Dermis microvascular lymphatic vessel endothelial cell (primary cell): Measurements from ENCODE around the gene ZSWIM3. TPM values are rescaled to one million over a fixed set of nuclear protein-coding genes. Genes with fewer than 3 reads are reported as not detected.

Experiments
- DNase-seq, 2 donors: peaks; one replicate each; pipeline versions ENCODE4 v3.0.0 to v3.0.0-alpha.2; 2010; ENCODE audit warnings: low read depth in 2 of 2
- total RNA-seq: library from RNA; depleted of rRNA; stranded (reverse); fragments of >200 nt; gene quantifications from 2 replicates; pipeline ENCODE4 v1.2.1, GENCODE V29; 2014

ZSWIM3 gene
- total RNA-seq, 1 donor from 2014 or later = 6.2 TPM

DNA sequence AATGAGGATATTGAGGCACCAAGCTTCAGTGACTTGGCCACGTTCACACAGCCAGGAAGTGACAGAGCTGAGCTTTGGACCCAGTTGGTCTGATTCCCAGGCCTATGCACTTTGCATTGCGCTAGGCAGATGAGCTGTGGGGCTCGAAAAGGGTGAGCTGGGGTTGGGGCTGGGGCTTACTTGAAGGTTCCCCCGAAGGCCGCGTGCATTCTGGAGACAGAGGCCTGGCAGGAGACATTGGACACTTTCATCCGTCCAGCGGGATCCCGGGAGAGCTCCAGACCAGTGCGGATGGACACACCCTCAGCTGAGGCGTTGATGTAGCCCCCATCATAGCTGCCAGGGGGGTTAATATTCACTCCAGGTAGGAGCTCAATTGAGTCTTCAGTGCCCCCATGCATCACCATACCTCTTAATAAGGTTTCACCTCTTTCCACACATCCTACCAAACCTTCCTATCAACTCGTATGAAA is 52.0 kb downstream of the ZSWIM3 start:
- DNase-seq = no peak

DNA sequence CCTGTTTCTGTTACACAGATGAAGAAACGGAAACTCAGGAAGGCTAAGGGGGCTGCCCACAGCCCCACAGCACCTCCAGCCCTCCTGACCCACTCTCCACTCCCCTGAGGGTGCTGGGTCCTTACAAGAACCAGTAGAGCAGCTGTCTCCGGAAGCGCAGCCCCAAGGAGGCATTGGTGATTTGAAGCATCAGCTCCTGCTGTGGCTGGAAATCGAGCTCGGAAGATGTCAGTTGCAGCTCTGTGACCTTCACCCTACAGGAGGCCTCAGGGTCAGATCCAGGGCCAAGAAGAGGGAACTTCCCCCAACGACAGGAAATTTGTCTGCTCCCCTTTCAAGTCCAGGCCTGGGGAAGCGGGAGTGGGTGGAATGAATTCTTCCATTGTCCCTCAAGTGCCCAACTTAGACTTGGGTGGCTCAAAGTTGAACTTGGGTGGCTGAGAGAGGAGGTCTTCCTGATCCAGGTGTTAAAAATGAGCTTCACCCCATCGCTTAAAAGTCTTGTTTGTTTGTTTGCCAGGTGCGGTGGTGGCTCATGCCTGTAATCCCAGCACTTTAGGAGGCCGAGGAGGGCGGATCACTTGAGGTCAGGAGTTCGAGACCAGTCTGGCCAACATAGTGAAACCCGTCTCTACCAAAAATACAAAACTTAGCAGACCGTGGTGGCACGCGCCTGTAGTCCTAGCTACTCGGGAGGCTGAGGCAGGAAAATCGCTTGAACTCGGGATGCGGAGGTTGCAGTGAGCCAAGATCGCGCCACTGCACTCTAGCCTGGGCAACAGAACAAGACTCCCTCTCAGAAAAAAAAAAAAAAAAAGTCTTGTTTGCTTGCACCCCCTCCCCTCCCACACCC is 52.6 kb downstream of the ZSWIM3 start:
- no peak for DNase-seq

- DNase-seq = peak in 1 of 2 donors; percentile 97
Measured at GRCh38 chr20:45910670-45911485, 53.5 kb downstream of the ZSWIM3 start.

DNA sequence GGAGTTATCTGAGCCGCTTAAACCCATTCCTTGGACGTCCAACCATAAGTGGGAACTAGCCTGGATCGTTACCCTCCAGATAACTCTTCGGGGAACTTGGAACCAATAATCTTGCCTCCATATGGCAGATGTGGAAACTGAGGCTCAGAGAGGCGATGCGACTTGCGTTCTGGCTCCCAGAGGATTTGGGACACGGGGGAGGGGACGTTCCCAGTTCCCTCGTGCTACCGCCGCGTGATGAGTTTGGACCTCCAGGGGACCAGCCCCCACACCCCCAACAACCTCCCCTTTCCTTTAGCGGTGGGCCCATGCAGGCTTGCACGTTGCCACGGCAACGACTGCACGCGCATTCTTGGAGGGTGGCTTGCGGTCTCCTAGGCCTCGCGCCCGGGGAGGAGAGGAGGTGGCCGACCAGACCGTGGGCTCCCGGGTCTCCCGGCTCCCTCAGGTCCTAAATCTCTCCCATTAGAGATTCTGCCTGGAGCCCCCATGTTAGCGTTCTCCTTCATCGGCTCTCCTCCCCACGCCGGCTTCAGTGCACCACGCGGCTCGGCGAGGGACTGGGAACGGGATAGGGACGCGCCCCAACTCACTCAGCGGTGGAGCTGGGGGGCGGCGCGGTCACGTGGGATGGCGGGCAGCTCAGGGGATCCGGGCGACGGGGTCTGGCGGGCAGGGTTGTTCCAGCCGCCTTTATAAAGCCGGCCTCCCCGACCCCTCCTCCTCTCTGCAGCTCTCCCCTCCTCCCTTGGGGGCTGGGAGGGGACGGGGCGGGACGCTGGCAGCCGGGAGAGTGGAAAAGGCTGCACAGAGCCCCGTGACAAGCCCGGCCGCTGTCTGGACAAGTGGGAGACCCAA is 54.3 kb downstream of the ZSWIM3 start, which contains the start of gene PLTP:
PLTP (minus strand) TSS at position 670 of the 858 bp plus-strand sequence. CDS start 703 bp downstream, outside the sequence.
- peak in 1 of 2 donors; percentile 60 for DNase-seq

DNA sequence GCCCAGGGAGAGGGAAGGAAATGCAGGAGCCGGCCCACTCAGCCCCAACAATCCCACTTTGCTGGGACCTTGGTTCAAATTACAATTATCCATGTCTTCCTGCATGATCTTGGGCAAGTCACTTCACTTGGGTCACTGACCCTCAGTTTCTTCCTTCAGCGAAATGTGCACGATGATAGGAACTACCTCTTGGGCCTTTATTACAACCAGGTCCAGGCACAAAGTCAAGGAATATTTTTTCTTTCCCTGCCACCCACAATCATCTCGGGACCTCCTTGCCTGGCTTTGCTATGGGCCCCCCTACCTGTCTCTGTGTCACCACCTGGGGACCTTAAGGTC is 54.9 kb downstream of the ZSWIM3 start:
- no peak for DNase-seq

DNA sequence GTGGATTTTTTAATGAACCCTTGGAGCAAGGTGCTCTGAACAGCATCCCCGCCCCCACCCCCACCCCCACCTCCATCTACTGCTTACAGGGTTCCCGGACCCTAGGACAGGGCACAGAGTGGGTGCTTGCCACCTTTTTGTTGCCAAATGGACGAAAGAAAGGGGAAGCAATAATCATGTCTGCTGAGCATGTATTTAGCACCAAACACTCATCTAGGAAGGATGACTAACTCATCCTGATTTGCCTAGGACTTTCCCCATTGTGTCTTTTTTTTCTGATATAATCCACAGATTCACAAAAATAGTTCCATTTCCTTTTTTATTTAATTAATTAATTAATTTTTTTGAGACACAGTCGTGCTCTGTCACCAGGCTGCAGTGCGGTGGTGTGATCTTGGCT is 55.7 kb downstream of the ZSWIM3 start:
- DNase-seq = peak in 1 of 2 donors; percentile 80

DNA sequence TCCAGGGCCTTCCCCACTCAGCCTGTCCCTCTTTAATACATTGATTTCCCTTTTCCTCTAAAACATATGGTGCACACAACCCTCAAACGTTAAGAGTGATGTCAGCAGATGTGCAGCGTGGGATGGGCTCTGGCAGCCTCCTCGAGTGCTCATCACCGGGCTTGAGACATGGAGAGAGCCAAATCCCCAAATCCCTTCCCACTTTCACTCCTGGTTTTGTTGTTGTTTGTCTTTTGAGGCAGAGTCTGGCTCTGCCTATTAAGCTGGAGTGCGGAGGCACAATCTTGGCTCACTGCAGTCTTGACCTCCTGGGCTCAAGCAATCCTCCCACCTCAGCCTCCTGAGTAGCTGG is 60.4 kb downstream of the ZSWIM3 start:
- no peak for DNase-seq

GRCh38 chr20:45918182-45918737 is 60.8 kb downstream of the ZSWIM3 start:
- DNase-seq = no peak

- DNase-seq = no peak
Measured at GRCh38 chr20:45918779-45919537, 61.5 kb downstream of the ZSWIM3 start.

- peak; percentile 47 to 90 for DNase-seq
Measured at GRCh38 chr20:45919542-45920399, 62.4 kb downstream of the ZSWIM3 start.

DNA sequence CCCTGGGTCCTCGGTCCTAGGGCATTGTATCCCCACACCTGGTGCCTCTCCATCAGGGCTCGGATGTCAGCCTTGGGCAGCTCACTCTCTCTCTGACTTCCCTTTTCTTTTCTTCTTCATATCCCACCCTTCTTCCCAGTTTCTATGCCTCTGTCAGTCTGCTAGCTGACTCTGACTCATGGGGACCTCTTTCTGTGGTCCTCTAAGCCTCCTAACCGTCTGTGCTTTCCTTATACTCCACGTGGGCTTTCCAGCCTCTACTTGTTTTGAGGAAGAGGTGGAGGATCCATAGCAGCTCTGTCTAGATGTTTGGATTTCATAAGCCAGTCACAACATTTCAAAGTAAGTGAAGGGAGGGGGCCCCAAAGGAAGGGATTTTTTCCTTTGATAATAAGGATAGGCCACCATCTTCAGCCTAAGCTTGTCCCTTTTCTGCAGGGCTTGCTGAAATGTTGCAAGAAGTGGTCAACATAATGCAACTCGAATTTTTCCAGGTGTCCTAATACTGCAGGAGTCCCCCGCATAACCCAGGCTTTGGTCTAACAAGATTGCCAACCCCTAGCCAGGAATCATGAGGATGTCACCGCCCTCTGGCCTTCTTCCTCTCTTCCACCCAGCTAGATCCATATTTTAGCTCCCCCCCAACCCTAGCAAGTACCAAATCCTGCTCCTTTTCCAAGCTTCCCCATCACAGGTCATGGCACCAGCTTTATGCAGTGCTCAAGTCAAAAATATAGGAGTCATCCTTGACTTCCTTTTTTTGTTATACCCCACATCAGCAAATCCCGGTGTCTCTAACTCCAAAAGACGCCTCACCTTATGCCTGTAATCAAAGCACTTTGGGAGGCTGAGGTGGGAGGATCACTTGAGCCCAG is 63.3 kb downstream of the ZSWIM3 start:
- peak in 1 of 2 donors; percentile 24 for DNase-seq

- no peak for DNase-seq
Measured at GRCh38 chr20:45921337-45922189, 64.1 kb downstream of the ZSWIM3 start.

- DNase-seq = peak; percentile 3 to 66
Measured at GRCh38 chr20:45924391-45925261, 67.2 kb downstream of the ZSWIM3 start.

GRCh38 chr20:45925821-45926506 is 68.5 kb downstream of the ZSWIM3 start:
- DNase-seq = no peak

- DNase-seq = no peak
Measured at GRCh38 chr20:45926731-45927070, 69.3 kb downstream of the ZSWIM3 start.
